OCI-LY1 (cell line): ENCODE results near the gene SYNDIG1.

Experiments used
- EZH2 ChIP-seq: fragments of 200-600 bp; sonication (generic), shearing (Covaris generic); IDR thresholded peaks from 2 replicates; pipeline ENCODE4 v1.8.0; 2017; ENCODE audit warnings: borderline replicate concordance, mixed run types, mild to moderate bottlenecking, antibody characterized with exemption, low read length, moderate library complexity, mixed read lengths
- TF ChIP-seq, protein P1 (sequence below): fragments of 200-600 bp; sonication (generic), shearing (Covaris generic); IDR thresholded peaks from 2 replicates; pipeline ENCODE4 v1.5.1; 2017; ENCODE audit warnings: mild to moderate bottlenecking, antibody characterized with exemption, low read length, moderate library complexity, mixed read lengths

DNA sequence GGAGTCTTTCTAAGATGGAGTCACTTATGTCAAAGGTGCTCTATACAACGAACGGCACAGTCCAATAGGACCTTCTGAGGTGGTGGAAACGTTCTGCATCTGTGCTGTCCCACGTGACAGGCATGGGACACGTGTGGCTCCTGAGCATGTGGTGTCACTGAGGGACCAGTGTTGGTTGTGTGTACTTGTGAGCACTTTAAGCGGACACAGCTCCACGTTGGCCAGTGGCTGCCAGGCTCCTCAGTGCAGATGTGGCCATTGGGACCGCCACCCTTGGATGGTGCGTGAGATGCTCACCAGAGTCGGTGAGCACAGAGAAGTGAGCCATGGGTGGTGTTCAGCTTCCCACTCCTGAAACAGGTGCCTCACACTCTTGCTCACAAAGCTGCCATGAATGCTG is 110.0 kb downstream of the SYNDIG1 start:
- TF ChIP-seq, protein P1, sequence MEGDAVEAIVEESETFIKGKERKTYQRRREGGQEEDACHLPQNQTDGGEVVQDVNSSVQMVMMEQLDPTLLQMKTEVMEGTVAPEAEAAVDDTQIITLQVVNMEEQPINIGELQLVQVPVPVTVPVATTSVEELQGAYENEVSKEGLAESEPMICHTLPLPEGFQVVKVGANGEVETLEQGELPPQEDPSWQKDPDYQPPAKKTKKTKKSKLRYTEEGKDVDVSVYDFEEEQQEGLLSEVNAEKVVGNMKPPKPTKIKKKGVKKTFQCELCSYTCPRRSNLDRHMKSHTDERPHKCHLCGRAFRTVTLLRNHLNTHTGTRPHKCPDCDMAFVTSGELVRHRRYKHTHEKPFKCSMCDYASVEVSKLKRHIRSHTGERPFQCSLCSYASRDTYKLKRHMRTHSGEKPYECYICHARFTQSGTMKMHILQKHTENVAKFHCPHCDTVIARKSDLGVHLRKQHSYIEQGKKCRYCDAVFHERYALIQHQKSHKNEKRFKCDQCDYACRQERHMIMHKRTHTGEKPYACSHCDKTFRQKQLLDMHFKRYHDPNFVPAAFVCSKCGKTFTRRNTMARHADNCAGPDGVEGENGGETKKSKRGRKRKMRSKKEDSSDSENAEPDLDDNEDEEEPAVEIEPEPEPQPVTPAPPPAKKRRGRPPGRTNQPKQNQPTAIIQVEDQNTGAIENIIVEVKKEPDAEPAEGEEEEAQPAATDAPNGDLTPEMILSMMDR, result no peak
- TF ChIP-seq EZH2, result no peak
